HepG2 (cell line): ENCODE results near the gene TUBGCP3. TPM values are rescaled to one million over a fixed set of nuclear protein-coding genes. Genes with fewer than 3 reads are reported as not detected.

ENCODE experiments used
- ATAC-seq: fragments of 200-7000 bp; cut with Tn5 transposase; 3 replicates; pipeline ENCODE4 v1.9.1; 2020; ENCODE audit warnings: mild to moderate bottlenecking, moderate library complexity
- BruUV-seq: library from RNA; stranded (reverse); fragments of 400-500 nt; replicated peaks from 2 replicates; lab custom pipeline; 2021; lab: Mats Ljungman, UMichigan
- CTCF ChIA-PET: fragments of 300-600 bp; formaldehyde crosslinking; extraction: SDS; loops from one replicate; lab custom pipeline; 2021; ENCODE audit warnings: low total read pairs, inconsistent platforms, low intra/inter-chr PET ratio; lab: Yijun Ruan, JAX
- POLR2A ChIA-PET: fragments of 350-600 bp; sonication (Branson Sonifier 250); formaldehyde crosslinking; loops from one replicate; lab custom pipeline; 2020; ENCODE audit warnings: antibody characterized with exemption, inconsistent platforms; lab: Yijun Ruan, JAX
- DNase-seq: peaks from one replicate; pipeline ENCODE4 v3.0.0-alpha.2; 2015; ENCODE audit warnings: low spot score
- FAIRE-seq: peaks from 3 replicates; lab custom pipeline; 2011; peaks lifted over from hg19 to GRCh38; lab: Jason Lieb, UNC
- H2AFZ ChIP-seq: one replicate; pipeline ENCODE4 v1.6.1; 2011; ENCODE audit warnings: low read length, inconsistent platforms
- H3K27ac ChIP-seq: fragments of 300-600 bp; 3 replicates; pipeline ENCODE4 v1.8.0; 2011; ENCODE audit warnings: mixed run types, mild to moderate bottlenecking, mixed read lengths, low read length, inconsistent platforms; ENCODE audit not compliant: insufficient read depth; ENCODE audit errors: extremely low read length
- H3K27me3 ChIP-seq, 2 experiments: fragments of 200-600 bp in 1 of 2; 2 replicates in 1 of 2; 3 replicates in 1 of 2; pipeline versions ENCODE4 v1.6.0 to v1.8.0; 2011; ENCODE audit warnings: low read length in 2 of 2, mild to moderate bottlenecking in 2 of 2, moderate library complexity in 2 of 2, inconsistent platforms in 1 of 2; ENCODE audit not compliant: insufficient read depth in 2 of 2, control insufficient read depth in 1 of 2
- H3K36me3 ChIP-seq, 2 experiments: fragments of 200-600 bp in 1 of 2; replicated peaks in 1 of 2; 2 replicates in 1 of 2; 3 replicates in 1 of 2; pipeline versions ENCODE4 v1.5.1 to v1.8.0; 2011; ENCODE audit warnings: low read length in 2 of 2, inconsistent platforms in 1 of 2; ENCODE audit not compliant: insufficient read depth in 2 of 2, control insufficient read depth in 1 of 2
- H3K4me1 ChIP-seq: 2 replicates; pipeline ENCODE4 v1.5.1; 2012; ENCODE audit warnings: low read length, inconsistent platforms; ENCODE audit not compliant: insufficient read depth
- H3K4me2 ChIP-seq: 2 replicates; pipeline ENCODE4 v1.6.0; 2011; ENCODE audit warnings: low read depth, low read length, inconsistent platforms
- H3K4me3 ChIP-seq, 3 experiments: fragments of 200-600 bp in 1 of 3; sonication (generic), shearing (Covaris generic) in 1 of 3; replicated peaks in 1 of 3; 2 replicates each; pipeline ENCODE4 v1.5.1; 2011 to 2016; ENCODE audit warnings: low read length in 3 of 3, inconsistent platforms in 2 of 3, low read depth in 2 of 3, mild to moderate bottlenecking in 2 of 3, control low read depth in 1 of 3, mixed read lengths in 1 of 3; ENCODE audit not compliant: insufficient read depth in 1 of 3
- H3K79me2 ChIP-seq: one replicate; pipeline ENCODE4 v1.6.1; 2011; ENCODE audit warnings: low read length, inconsistent platforms; ENCODE audit not compliant: insufficient read depth
- H3K9ac ChIP-seq: 2 replicates; pipeline ENCODE4 v1.6.0; 2011; ENCODE audit warnings: mild to moderate bottlenecking, low read depth, low read length, inconsistent platforms; ENCODE audit not compliant: insufficient read depth
- H3K9me3 ChIP-seq: 2 replicates; pipeline ENCODE4 v1.5.1; 2012; ENCODE audit warnings: mild to moderate bottlenecking, low read length
- H4K20me1 ChIP-seq: 2 replicates; pipeline ENCODE4 v1.6.0; 2011; ENCODE audit warnings: inconsistent platforms, mild to moderate bottlenecking, low read length, moderate library complexity; ENCODE audit not compliant: insufficient read depth
- CENPT ChIP-seq: sonication (generic); formaldehyde crosslinking; IDR thresholded peaks from 2 replicates; pipeline ENCODE4 v1.8.0; 2022; ENCODE audit warnings: low read depth, mild to moderate bottlenecking, moderate library complexity, missing genetic modification reagents
- GABPB1 ChIP-seq: IDR thresholded peaks from 2 replicates; pipeline ENCODE4 v1.6.1; 2016; ENCODE audit warnings: mild to moderate bottlenecking, missing genetic modification reagents, moderate library complexity, missing compliant biosample characterization
- HMGXB3 ChIP-seq: sonication (generic); formaldehyde crosslinking; IDR thresholded peaks from 2 replicates; pipeline ENCODE4 v1.4.0; 2020; ENCODE audit warnings: missing genetic modification reagents, borderline replicate concordance
- KDM5A ChIP-seq: fragments of 200-600 bp; sonication (generic); IDR thresholded peaks from 2 replicates; pipeline ENCODE4 v1.7.0; 2018; ENCODE audit warnings: antibody characterized with exemption, mild to moderate bottlenecking, low read length, borderline replicate concordance
- KLF13 ChIP-seq: sonication (generic); formaldehyde crosslinking; IDR thresholded peaks from 2 replicates; pipeline ENCODE4 v1.4.0; 2020; ENCODE audit warnings: mild to moderate bottlenecking, missing genetic modification reagents
- MIXL1 ChIP-seq: IDR thresholded peaks from 2 replicates; pipeline ENCODE4 v1.6.1; 2016
- NFE2 ChIP-seq: sonication (generic); formaldehyde crosslinking; IDR thresholded peaks from 2 replicates; pipeline ENCODE4 v1.4.0; 2020; ENCODE audit warnings: missing genetic modification reagents
- PREB ChIP-seq: sonication (generic); formaldehyde crosslinking; IDR thresholded peaks from 2 replicates; pipeline ENCODE4 v1.4.0; 2020; ENCODE audit warnings: missing genetic modification reagents
- SOX5 ChIP-seq: IDR thresholded peaks from 2 replicates; pipeline ENCODE4 v1.6.1; 2016; ENCODE audit warnings: borderline replicate concordance
- ZNF34 ChIP-seq: sonication (generic); formaldehyde crosslinking; IDR thresholded peaks from 2 replicates; pipeline ENCODE4 v1.4.0; 2020; ENCODE audit warnings: mild to moderate bottlenecking, missing genetic modification reagents, borderline replicate concordance
- ZNF446 ChIP-seq: sonication (generic); formaldehyde crosslinking; IDR thresholded peaks from 2 replicates; pipeline ENCODE4 v1.5.0; 2020; ENCODE audit warnings: mild to moderate bottlenecking, missing genetic modification reagents
- ZNF562 ChIP-seq: sonication (generic); formaldehyde crosslinking; IDR thresholded peaks from 2 replicates; pipeline ENCODE4 v1.8.0; 2022; ENCODE audit warnings: missing genetic modification reagents, borderline replicate concordance
- ZNF589 ChIP-seq: sonication (generic); formaldehyde crosslinking; conservative IDR thresholded peaks from 2 replicates; pipeline ENCODE4 v1.8.0; 2022; ENCODE audit warnings: mild to moderate bottlenecking, moderate library complexity, missing genetic modification reagents
- WGBS: methylation state at CpG from one replicate; pipeline ENCODE4 v1.1.6; 2017; ENCODE audit warnings: low lambda C conversion rate; 5-methylcytosine and 5-hydroxymethylcytosine counted together
- in situ Hi-C: cut with HindIII; loops from 2 replicates; pipeline ENCODE4 v1.10.0; 2017; ENCODE audit warnings: low pct_unique_long_range_greater_than_20kb; ENCODE audit not compliant: extremely low pct_ligation_motif_present
- intact Hi-C: fragments of 100-400 bp; cut with micrococcal nuclease; formaldehyde crosslinking; loops from one replicate; pipeline ENCODE4 v1.10.0; 2022; ENCODE audit not compliant: unreplicated experiment
- polyA plus RNA-seq, 8 experiments: library from polyadenylated mRNA; depleted of rRNA in 3 of 8; stranded (reverse) in 7 of 8; unstranded in 1 of 8; fragments of >200 nt; fragmentation: Illumina TruSeq in 4 of 8; extraction: Trizol in 4 of 8; gene quantifications; 2 replicates each; pipeline versions ENCODE4 v1.2.1 to v1.2.3, GENCODE V29; 2011 to 2016; ENCODE audit warnings: low read depth in 4 of 8, missing spikeins in 1 of 8, mixed read lengths in 1 of 8; ENCODE audit not compliant: insufficient read depth in 1 of 8
- total RNA-seq, 5 experiments: library from RNA; depleted of rRNA; stranded (reverse); fragments of >200 nt; fragmentation: Illumina TruSeq; extraction: Trizol; gene quantifications; 2 replicates each; pipeline ENCODE4 v1.2.3, GENCODE V29; 2016; ENCODE audit warnings: low read depth in 1 of 5

The TUBGCP3 gene
- total and polyA plus RNA-seq, 2 of the 13 experiments (the other 11 are each of a cell fraction or from before 2014, with no cell fraction given): 12.6 to 15.5 TPM

- no peak for FAIRE-seq
- intact Hi-C loops: no loop called here
- no peak for DNase-seq
- in situ Hi-C loops: loop anchor here (5.0 to 25.0 kb wide), 2 partner anchors 230 to 970 kb away; no protein-coding TSS in a partner anchor
- no peak for ATAC-seq
- WGBS: 52% methylated on average over 10 of the region's 19 CpGs
- TF ChIP-seq KDM5A (no peak), ZNF34 (no peak), ZNF589 (CRISPR knock-in tag) (no peak), SOX5 (no peak), ZNF446 (CRISPR knock-in tag) (no peak), CENPT (CRISPR knock-in tag) (no peak), NFE2 (no peak), ZNF562 (CRISPR knock-in tag) (no peak)
- Histone ChIP-seq H3K4me3 (no peak overlapping the region), H4K20me1 (no peaks in the 10 kb centered on the region), H3K79me2 (no peaks in the 10 kb centered on the region), H3K4me1 (no peaks in the 10 kb centered on the region), H2AFZ (no peak overlapping the region), H3K9ac (no peak overlapping the region), H3K36me3 (no peaks in the 10 kb centered on the region), H3K27ac (no peak overlapping the region), H3K9me3 (peaks cover 5% of the 10 kb centered on the region), H3K4me2 (no peak overlapping the region), H3K27me3 (peaks cover 6 to 62% of the 10 kb centered on the region in 2 experiments)
- POLR2A ChIA-PET: no interaction called here
- BruUV-seq: no TSS peak
- CTCF ChIA-PET: interaction anchor here (3.5 kb wide), 1 partner anchor 967 kb away, joined by 32 read pairs; no protein-coding TSS in a partner anchor
These were observed 146.1 kb downstream of the TUBGCP3 start for GRCh38 chr13:112441779-112442310.

- intact Hi-C loops (no loop called here), in situ Hi-C loops (loop anchor here (5.0 to 25.0 kb wide), 2 partner anchors 229 to 969 kb away; no protein-coding TSS in a partner anchor)
- no peak for ATAC-seq
- BruUV-seq: no TSS peak
- peaks cover 6 to 55% of the 10 kb centered on the region in 2 experiments for H3K27me3 ChIP-seq
- no peak for DNase-seq
- ChIA-PET POLR2A (no interaction called here), CTCF (no interaction called here)
- no peak overlapping the region for H2AFZ ChIP-seq
- 32% methylated on average over 16 of the region's 17 CpGs for WGBS
- no peak overlapping the region for H3K27ac ChIP-seq
- no peaks in the 10 kb centered on the region for H3K4me1 ChIP-seq
- FAIRE-seq: no peak
- H3K4me2 ChIP-seq: no peak overlapping the region
- no peaks in the 10 kb centered on the region for H4K20me1 ChIP-seq
- no peak overlapping the region for H3K9ac ChIP-seq
- no peaks in the 10 kb centered on the region for H3K36me3 ChIP-seq
- no peak overlapping the region for H3K4me3 ChIP-seq
- H3K79me2 ChIP-seq: no peaks in the 10 kb centered on the region
- peaks cover 5% of the 10 kb centered on the region for H3K9me3 ChIP-seq
- TF ChIP-seq KLF13 (CRISPR knock-in tag) (no peak), PREB (CRISPR knock-in tag) (no peak), HMGXB3 (CRISPR knock-in tag) (no peak), MIXL1 (no peak), GABPB1 (CRISPR knock-in tag) (no peak)
These were observed 146.7 kb downstream of the TUBGCP3 start for GRCh38 chr13:112441226-112441625.
